ENCODE measurements around the gene CECR2.
A peak's percentile ranks its signal among the peaks of the same experiment; 100 is the strongest.
"Not testable (repeated sequence)": the region's sequence is repeated elsewhere in the genome, so short reads cannot be mapped to it uniquely, and the experiment has no call there.

Gene CECR2

GRCh38 chr22:17402293-17402692, 33.0 kb downstream of the CECR2 start:
- no peak for DNase-seq (ENCODE audit: low spot score)

GRCh38 chr22:17403906-17404305, 34.6 kb downstream of the CECR2 start:
- no peak for DNase-seq (ENCODE audit: low spot score)

GRCh38 chr22:17407643-17408042, 38.4 kb downstream of the CECR2 start:
- no peak for DNase-seq (ENCODE audit: low spot score)

DNA sequence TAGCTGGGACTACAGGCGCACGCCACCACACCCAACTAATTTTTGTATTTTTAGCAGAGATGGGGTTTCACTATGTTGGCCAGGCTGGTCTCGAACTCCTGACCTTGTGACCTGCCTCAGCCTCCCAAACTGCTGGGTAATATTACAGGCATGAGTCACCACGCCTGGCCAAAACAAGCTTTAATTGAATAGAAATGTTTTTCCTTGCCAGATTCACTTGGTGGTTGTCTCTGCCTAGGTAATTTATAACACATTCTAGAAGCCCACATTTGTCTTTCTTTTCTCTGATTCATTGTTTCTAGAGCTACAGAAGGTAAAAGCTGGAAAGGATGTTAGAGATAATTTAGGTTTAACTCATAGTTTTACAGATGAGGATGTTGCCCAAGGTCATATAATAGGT, 41.3 kb downstream of the CECR2 start:
- no peak for DNase-seq (ENCODE audit: low spot score)

GRCh38 chr22:17411213-17411612, 42.0 kb downstream of the CECR2 start:
- DNase-seq (ENCODE audit: low spot score): peak; percentile 61

- DNase-seq (ENCODE audit: low spot score): no peak
These were observed 43.0 kb downstream of the CECR2 start for GRCh38 chr22:17412232-17412631.

- no peak for DNase-seq (ENCODE audit: low spot score)
These were observed 49.6 kb downstream of the CECR2 start for GRCh38 chr22:17418890-17419324.

- DNase-seq (ENCODE audit: low spot score): no peak
These were observed 50.1 kb downstream of the CECR2 start for GRCh38 chr22:17419348-17419747.

DNA sequence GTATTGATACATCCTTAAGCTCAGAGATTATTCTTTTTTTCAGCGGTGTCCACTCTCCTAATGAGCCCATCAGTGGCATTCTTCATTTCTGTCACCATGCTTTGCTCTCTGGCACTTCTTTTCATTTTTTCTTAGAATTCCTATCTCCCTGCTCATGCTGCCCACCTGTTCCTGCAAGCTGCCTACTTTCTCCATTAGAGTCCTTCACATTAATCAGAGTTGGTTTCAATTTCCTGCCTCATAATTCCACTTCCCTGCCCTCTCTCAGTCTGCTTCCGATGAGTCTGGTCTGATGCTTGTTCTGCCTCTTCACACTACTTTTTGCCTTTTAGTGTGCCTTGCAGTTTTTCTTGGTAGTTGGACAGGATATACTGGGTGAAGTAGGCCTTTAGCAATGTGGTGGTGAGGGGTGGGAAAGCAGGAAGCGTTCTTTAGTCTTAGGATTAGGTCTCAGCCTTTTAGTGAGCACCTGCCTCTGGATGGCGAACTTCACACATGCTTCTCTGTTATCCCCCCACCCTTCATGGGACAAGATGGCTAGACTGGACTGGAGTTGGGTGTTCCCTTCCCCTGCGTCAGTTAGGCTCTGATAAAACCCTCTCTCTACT, 53.6 kb downstream of the CECR2 start:
- no peak for DNase-seq (ENCODE audit: low spot score)

- DNase-seq (ENCODE audit: low spot score): no peak
These were observed 54.4 kb downstream of the CECR2 start for GRCh38 chr22:17423616-17424015.

- DNase-seq (ENCODE audit: low spot score): not testable (repeated sequence)
These were observed 58.3 kb downstream of the CECR2 start for GRCh38 chr22:17427528-17427927.

DNA sequence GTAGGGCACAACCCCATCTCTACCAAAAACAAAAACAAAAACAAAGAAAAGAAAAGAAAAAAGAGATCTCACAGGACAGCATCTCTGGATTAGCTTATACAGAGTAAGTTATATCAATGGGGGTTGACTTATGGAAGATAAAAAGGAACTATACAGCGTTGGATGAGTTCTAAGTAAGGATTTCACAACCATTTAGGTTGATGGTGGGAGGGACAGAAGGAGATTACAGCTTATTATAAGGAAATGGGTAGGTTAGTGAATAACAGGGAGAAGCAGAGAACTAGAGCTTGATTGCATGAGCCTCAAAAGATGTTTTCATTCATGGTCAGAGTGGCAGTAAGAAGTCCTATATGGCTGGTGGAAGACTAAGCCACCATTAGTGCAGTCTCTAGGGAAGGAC, 60.3 kb downstream of the CECR2 start:
- no peak for DNase-seq (ENCODE audit: low spot score)

- peak; percentile 48 for DNase-seq (ENCODE audit: low spot score)
These were observed 61.2 kb downstream of the CECR2 start for GRCh38 chr22:17430412-17430811.

GRCh38 chr22:17431179-17431578, 61.9 kb downstream of the CECR2 start:
- DNase-seq (ENCODE audit: low spot score): no peak

DNA sequence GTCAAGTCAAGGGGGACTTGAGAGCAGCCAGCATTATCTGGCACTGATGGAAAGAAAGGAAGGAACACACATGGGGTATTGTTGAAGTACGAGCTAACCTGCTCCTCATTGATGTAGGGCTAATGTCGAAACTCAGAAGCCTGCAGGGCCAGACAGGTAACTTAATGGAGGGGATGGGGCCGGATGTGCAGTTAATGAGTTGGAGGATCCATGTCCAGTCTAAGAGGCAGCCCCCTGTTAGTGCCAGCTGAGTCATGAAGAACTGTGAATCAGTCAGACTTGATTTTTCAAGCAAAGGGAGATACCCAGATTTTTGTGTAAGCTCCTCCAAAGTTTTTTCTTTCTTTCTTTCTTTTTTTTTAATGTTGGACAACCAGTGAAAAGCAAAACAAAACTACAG, 65.6 kb downstream of the CECR2 start:
- DNase-seq (ENCODE audit: low spot score): no peak

DNA sequence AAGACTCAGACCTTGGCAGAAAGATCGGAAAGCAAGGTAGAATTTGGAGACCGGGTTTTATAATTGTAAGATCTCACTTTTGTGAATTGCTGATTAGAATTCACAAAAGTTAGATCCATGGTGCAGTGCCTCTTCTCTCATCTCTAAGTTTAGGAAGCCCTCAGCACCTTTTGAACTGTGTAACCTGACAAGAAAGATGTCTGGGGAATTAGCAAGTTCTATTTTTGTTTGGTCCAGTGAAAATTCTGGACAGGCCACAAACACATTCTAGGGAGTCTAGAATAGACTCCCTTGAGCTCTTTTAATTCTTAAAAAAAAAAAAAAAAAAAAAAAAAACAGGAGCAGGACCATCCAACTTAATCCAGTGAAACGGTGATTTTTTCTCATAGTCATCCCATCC, 66.1 kb downstream of the CECR2 start:
- DNase-seq (ENCODE audit: low spot score): no peak

DNA sequence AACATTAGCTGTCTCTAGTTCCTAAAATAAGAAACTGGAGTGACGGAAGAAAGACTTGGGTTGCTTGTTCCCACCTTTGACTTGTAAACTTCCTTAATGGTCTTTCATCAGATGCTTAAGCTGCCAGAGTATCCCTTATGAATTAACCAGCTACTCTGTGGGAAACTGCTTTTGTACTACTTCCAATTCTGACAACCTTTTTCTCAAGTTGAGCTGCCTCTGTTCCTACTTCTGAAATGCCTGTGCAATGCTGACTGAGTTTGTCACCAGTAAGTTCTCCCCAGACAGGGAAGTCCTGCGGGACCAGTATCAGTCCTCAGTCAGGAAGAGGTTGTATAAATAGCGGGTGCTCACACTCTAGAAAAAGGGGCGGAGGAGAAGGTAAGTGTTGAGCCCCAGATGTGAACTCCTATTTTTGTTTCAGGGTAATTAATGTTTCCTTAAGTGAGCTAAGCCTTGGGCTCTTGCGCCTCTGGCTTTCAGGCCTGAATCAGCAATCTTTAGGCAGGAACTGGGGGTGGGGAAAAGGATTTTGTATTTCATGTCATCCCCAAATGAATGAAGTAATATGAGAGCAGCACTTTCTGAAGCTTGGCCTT, 67.2 kb downstream of the CECR2 start:
- peak; percentile 60 for DNase-seq (ENCODE audit: low spot score)

DNA sequence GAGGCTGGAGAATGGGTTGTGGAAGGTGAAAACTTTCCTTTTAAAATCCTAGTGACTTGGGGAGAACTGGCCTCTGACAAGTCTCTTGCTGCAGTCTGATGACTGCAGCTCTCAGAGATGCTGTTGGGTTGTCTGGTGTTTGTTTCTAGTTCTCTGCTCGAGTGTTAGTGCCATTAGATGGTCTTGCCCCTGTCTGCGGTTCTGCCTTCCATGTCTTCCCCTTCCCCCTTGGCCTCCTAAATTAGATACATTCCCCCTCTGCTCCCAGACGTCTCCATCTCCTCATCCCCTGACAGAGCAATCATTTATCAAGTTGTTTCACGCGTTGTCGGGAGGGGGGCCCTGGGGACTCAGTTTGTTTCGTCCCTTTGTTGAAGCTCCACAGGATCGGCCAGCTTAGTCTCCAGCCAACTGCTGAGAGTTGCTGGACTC, 67.7 kb downstream of the CECR2 start:
- peak; percentile 93 for DNase-seq (ENCODE audit: low spot score)

DNA sequence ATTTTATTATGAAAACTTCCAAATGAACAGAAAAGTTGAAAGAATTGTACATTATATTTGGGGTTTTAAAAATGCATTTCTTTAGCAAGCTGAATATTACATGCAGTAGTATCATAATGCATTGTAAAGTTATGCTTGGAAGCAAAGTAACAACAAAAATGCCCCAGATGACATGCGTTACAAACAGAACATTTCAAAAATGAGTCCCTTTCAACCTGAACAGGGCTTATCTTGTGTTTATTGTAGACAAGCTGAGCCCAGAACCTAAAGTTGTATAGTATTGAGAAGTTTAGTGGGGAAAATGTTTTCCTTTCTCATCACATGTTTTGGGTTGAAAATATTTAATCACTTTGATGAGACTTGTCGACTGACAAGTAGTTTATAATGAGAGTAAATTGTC, 68.8 kb downstream of the CECR2 start:
- DNase-seq (ENCODE audit: low spot score): no peak

DNA sequence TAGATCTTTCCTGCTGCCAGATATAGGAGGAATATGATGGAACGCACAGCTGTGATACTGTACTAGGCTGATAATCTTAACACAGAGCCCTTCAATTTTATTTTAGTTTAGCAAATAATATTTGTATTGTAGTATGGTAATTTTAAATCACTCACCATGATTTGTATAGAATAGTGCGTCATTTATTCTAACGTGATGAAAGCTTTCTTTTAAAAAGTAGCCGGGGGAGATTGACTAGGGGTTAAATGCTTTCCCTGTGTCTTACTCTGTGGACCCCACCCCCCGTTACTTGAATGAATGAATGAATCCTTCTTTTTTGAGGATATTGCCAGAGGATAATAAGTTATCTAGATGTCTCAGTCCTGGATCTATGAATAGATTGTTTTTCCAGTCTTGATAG, 72.1 kb downstream of the CECR2 start:
- DNase-seq (ENCODE audit: low spot score): no peak

GRCh38 chr22:17443405-17444203, 74.3 kb downstream of the CECR2 start:
- no peak for DNase-seq (ENCODE audit: low spot score)

DNA sequence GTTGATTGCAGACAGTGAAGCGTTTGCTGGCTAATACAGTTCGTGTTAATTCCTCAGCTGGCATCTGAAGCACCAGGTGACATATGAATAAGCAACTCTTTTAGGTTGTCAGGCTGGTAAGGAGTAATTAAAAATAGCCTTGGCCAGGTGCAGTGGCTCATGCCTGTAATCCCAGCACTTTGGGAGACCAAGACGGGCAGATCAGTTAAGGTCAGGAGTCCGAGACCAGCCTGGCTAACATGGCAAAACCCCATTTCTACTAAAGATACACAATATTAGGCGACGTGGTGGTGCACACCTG, 74.9 kb downstream of the CECR2 start:
- DNase-seq (ENCODE audit: low spot score): no peak

- DNase-seq (ENCODE audit: low spot score): no peak
These were observed 77.4 kb downstream of the CECR2 start for GRCh38 chr22:17446698-17447097.

DNA sequence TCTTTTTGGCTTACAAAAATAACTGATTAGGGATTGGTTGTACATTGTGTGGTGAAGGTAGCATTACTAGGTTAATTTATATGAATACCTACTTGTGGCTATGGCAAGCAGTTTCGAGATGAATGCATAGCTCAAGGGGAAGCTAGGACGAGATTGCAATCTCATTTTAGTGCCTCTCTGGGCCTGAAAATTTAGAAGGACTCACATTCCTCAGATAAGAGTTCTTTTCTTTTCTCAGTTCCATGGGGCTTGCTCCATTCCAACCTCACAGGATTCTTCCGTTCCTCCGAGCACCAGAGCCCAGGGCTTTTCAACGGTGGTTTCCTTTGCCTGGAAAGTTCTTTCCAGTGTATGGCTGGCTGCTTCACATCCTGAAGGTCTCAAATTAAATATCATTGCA, 82.1 kb downstream of the CECR2 start:
- DNase-seq (ENCODE audit: low spot score): no peak

Data from Ammon's horn (tissue), 1 donor.